SIG-M5 treated with dmso at 0.1 percent for 504 hours (cell line): ENCODE results near the gene COL8A1.

Source experiments
- DNase-seq: peaks from one replicate; lab custom pipeline; 2025; ENCODE audit not compliant: unreplicated experiment; lab: John Stamatoyannopoulos, UW

COL8A1 gene

DNA sequence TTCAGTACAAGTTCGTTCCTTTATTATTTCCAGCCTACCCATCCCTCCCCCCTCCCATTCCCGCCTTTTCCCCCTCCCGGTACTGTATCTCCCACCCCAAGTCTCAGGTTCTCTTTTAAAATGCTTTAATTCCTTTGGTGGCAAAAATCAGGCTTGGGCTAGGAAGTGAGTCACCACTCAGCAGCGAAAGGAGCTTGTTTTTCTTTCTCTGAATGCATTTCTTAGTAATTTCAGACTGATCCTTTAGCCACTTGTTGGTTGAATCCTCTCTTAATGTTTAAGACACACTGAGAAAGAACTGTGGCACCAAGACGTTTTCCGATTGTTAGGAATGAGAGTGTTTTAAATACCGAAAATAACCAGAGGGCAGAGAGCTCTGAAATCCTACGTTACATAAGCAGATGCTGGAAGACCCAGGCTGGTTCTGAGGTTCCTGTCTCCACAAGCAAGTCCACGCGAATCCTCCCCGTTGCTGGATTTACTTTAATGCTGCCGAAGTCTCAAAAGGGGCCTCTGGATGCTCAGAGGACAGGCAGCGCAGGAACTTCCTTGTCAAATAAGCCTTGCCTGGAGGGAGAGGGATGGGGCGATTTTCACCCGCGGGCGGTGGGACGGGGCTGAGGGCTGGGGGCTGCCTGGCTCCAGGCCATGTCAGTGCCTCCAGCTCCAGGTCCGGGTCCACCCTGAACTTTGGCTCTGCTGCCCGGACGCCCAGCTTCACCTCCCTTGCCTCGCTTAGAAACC, 854 bp upstream of the COL8A1 start:
- DNase-seq = no peak

DNA sequence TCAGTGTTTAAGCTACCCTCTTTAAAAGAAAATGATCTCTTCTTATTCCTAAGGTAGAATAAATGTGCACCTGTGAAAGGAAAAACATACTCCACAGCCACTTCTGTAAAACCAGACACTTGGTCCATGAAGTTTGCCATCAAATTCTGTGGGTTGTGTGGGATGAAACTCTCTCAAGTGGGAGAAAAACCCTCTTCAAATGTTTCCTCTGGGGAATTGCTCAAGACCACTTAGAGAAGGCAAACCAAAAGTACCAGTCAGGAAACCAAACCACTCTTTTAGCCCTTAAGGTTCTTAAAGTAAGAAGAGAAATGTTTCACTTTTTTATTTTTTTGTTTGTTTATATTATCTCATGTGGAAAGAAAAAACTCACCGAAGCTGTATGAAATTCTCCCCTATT, 1.2 kb downstream of the COL8A1 start:
- no peak for DNase-seq

- DNase-seq = no peak
These were observed 1.9 kb downstream of the COL8A1 start for GRCh38 chr3:99640214-99640851.

DNA sequence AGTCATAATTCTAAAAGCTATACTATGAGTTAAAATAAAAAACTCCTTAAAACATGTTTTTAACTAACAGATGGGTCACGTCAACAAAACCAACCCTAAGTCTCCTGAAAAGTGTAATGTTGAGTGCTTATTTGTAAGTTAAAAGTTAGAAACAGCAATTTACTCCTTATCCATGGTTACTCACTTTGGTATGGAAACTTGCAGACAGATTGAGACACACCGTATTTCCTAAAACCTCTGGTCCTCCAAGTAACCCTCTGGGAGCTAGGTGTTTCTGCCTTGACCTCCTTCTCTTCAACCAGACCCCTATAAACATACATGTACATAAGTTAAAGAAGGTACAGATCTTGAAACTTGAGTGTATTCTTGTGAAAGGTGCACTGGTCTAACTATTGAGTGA, 3.1 kb downstream of the COL8A1 start:
- DNase-seq = no peak

- DNase-seq = no peak
These were observed 3.6 kb downstream of the COL8A1 start for GRCh38 chr3:99641982-99642381.

GRCh38 chr3:99644017-99644416, 5.6 kb downstream of the COL8A1 start:
- DNase-seq = no peak

DNA sequence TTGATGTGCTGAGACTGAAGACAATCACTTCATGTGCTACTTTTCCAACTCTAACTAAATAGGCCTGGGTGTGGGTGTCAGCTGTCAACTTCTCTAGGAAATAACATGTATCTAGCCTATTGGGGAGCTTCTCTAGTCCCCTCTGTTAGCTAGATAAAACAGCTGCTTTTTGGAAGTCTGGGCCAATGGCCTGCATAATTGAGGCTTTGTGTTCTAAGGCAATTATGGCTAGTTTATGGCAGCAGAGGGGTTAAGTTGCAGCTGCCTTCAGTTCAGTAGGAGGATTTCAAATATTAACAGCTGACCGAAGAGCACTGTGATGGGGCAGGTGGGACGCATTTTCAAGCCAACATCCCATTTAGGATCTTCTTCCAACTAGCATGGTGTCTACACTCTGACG, 6.4 kb downstream of the COL8A1 start:
- no peak for DNase-seq

- no peak for DNase-seq
These were observed 7.1 kb downstream of the COL8A1 start for GRCh38 chr3:99645277-99646106.

DNA sequence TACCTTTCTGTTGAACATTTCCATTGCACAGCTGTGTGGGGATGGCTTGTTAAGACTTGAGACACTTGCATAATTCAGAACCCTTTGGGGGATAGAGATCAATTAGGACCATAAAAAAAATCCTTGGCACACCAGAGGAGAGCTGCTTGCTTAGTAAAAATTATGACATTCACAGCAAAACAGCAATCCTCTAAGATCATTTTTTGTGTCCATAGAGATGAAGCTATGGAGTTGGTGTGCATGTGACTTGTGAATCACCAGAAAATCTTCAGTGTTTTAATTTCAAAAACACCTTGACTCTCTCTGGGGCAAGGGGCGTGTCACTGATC, 7.7 kb downstream of the COL8A1 start:
- DNase-seq = no peak

DNA sequence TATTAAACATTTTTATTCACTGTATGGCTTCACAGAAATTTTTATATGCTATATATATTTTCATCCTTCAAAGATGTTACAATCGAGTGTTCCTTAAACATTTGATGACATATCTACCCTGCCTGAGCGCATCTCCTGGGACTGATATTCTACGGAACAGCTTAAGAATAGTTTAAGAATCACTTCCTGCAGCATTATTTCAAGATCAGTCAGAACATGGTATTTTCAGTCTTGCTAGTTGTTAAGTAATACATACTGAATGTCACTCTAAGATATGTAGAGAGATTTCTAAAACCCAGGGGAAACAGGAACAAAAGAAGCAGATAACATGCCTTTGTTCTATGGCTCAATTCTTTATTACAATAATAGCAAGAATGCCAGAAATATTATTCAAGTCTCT, 8.7 kb downstream of the COL8A1 start:
- DNase-seq = no peak

- DNase-seq = no peak
These were observed 9.7 kb downstream of the COL8A1 start for GRCh38 chr3:99648101-99648500.

DNA sequence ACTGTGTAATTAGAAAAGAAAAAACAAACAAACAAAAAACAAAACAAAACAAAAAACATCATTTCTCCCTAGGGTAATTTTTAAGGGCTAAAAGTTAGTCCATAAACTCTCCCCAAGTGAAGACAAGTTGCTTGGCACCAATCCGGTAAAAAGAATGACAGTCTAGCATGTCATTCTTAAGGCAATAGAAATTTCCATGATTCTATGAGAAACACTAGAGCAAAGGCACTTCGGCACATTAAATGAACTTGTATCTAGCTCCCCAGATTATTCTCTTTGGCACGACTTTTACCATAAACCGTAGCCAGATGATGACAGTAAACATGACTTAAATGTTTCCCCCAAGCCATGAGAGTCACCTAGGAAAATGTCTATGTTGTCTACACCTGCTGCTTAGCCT, 10.1 kb downstream of the COL8A1 start:
- no peak for DNase-seq

GRCh38 chr3:99651531-99651930, 13.1 kb downstream of the COL8A1 start:
- no peak for DNase-seq

DNA sequence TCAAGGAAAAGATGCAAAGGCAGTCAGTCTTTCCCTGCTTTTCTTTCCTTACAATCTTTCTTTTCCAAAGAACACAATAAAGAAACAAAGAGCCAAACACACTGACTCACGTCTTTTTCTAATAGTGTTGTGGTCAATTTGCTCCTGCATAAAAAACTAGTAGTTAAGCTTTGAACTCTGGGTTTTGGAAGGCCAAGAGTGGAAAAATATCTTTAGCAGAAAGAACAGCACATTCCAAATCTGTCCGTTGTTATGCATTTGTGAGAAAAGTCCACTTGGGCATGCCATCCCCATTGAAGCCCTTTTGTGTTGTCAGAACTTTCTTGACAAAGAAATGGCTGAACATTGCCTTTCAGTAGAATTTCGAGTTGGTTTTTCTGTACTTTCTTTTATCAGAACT, 18.2 kb downstream of the COL8A1 start:
- no peak for DNase-seq

- DNase-seq = no peak
These were observed 19.9 kb downstream of the COL8A1 start for GRCh38 chr3:99658274-99658673.

DNA sequence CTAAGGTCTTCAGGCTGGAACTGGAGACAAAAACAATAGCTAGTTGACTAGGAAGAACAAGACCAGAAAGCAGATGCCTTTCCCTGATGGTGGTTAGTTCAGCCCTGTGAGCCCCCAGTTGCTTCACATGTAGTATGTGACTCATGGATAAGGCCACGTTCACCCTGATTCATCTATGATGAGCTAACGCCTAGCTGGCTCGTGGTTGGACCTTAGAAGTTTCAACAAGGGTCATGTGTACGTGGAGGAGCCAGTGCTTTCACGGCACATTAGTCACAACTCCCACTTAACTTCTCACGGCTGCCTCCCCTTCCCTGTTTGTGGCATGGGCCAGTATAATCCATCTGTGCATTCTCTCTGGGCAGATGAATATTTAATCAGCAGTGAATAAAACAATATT, 20.6 kb downstream of the COL8A1 start:
- DNase-seq = no peak

- no peak for DNase-seq
These were observed 21.6 kb downstream of the COL8A1 start for GRCh38 chr3:99659951-99660350.

DNA sequence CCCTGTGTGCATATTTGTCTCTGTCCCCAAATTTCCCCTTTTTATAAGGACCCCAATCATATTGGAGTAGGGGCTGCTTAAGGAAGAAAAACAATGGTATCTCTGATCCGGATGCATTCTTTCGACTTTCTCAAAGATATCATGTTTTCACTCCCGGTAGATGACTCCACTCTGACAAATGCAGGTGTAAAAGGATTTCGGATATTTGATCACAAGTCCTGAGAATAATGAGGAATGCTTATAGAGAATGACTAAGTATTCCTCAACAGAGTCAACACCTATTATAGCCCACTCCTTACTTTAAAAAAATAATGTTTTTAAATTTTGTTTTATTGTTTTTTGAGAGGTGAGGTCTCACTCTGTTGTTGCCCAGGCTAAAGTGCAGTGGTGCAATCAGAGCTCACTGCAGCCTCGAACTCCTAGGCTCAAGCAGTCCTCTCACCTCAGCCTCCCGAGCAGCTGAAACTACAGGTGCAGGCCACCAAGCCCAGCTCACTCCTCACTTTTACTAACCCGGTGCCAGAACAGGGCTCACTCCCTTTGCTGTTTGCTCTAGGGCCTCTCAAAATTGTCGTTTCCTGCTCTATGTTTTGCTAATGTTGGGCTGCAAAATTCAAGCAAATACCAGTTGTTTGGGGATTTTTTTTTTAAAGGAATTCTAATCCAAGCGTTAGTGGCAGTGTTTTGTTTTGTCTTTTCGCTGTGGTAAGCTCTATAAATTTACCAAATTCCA, 24.6 kb downstream of the COL8A1 start:
- DNase-seq = no peak

DNA sequence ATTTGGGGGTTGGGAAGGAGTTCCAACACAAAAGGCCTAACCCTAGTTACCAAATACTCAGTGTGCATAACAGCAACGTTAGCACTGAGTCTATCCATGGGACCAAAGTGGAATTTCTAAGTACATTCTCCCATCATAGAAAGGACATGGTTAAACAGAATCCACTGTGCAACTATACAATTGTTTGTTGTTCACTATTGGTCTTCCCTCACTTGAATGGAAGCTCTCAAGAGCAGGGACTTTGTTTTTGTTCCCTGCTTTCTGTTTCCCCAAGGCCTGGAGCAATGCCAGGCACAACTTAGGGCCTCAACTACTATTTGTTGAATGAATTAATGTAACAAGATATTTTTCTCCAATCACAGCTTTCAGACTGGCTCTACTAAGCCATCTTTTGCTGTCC, 25.6 kb downstream of the COL8A1 start:
- no peak for DNase-seq

GRCh38 chr3:99665017-99665416, 26.6 kb downstream of the COL8A1 start:
- no peak for DNase-seq

- no peak for DNase-seq
These were observed 27.8 kb downstream of the COL8A1 start for GRCh38 chr3:99666201-99666600.

GRCh38 chr3:99668044-99668443, 29.6 kb downstream of the COL8A1 start:
- DNase-seq = no peak
